Body of pancreas (tissue), 4 donors: ENCODE measurements around the gene MAP3K6. TPM values are rescaled to one million over a fixed set of nuclear protein-coding genes. Genes with fewer than 3 reads are reported as not detected.

Experiments
- ATAC-seq: fragments of 150-250 bp; one replicate; pipeline ENCODE4 v1.9.1; 2016
- DNase-seq, 4 donors: peaks; one replicate each; pipeline ENCODE4 v3.0.0-alpha.2; 2019
- H3K27ac ChIP-seq, 4 donors: fragments of 200-600 bp; sonication (generic); 1 replicate in 3 of 4; 2 replicates in 1 of 4; pipeline versions ENCODE4 v1.5.1 to v1.6.1; 2016 to 2019; ENCODE audit warnings: mild to moderate bottlenecking in 1 of 4, mixed read lengths in 1 of 4, moderate library complexity in 1 of 4
- H3K27me3 ChIP-seq, 2 donors: fragments of 200-600 bp; sonication (generic); one replicate each; pipeline ENCODE4 v1.6.0; 2016; ENCODE audit warnings: mild to moderate bottlenecking in 1 of 2
- H3K36me3 ChIP-seq, 2 donors: fragments of 200-600 bp; sonication (generic); replicated peaks in 1 of 2; 2 replicates each; pipeline ENCODE4 v1.5.1; 2016; ENCODE audit warnings: low read depth in 2 of 2; ENCODE audit not compliant: insufficient read depth in 1 of 2
- H3K4me1 ChIP-seq: fragments of 200-600 bp; sonication (generic); one replicate; pipeline ENCODE4 v1.6.0; 2016
- H3K4me3 ChIP-seq, 2 donors: fragments of 200-600 bp; sonication (generic); 1 replicate in 1 of 2; 2 replicates in 1 of 2; pipeline ENCODE4 v1.5.1; 2016 to 2019
- H3K9me3 ChIP-seq, 3 donors: fragments of 200-600 bp; sonication (generic); 1 replicate in 2 of 3; 2 replicates in 1 of 3; pipeline ENCODE4 v1.5.1; 2016
- POLR2A ChIP-seq, 3 donors: fragments of 450-650 bp; IDR thresholded peaks; one replicate each; pipeline ENCODE4 v1.6.1; 2016; ENCODE audit warnings: antibody characterized with exemption in 3 of 3, mild to moderate bottlenecking in 2 of 3
- WGBS, 2 donors: methylation state at CpG; one replicate each; pipeline ENCODE4 v1.1.5; 2017; 5-methylcytosine and 5-hydroxymethylcytosine counted together
- intact Hi-C: fragments of 100-400 bp; cut with DNase I; formaldehyde crosslinking; loops from one replicate; pipeline ENCODE4 v1.15.1; 2023
- total RNA-seq, 2 donors: library from RNA; depleted of rRNA; stranded (reverse); fragments of >200 nt; gene quantifications; one replicate each; pipeline ENCODE4 v1.1.0, GENCODE V29; 2016
- TF ChIP-seq, protein P1 (sequence below), 7 experiments: fragments of 450-650 bp in 4 of 7; fragments of 200-600 bp in 3 of 7; sonication (generic) in 3 of 7; IDR thresholded peaks; one replicate each; pipeline ENCODE4 v1.5.1; 2016 to 2019; ENCODE audit warnings: antibody characterized with exemption in 7 of 7

MAP3K6 gene
- total RNA-seq, 2 donors from 2014 or later: 28.8 to 31.3 TPM

DNA sequence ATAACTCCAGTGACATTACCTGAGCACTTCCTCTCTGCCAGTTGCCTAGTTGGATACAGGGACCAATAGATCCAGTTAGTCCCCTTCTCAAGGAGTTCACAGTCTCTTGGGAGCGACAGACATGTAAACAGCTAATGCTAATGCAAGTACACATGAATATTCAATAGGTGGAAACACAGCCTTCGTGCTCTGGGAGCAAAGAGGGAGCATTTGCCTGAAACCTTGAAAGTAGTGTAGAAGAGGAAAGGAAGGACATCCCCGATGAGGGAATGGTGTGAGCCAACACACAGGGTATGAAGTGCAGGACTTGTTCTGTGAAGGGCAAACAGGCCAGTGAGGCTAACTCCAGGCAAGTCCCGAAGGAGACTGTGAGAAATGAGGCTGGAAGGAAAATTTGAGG is 48.6 kb downstream of the MAP3K6 start:
- ATAC-seq (no peak), DNase-seq (no peak)

DNA sequence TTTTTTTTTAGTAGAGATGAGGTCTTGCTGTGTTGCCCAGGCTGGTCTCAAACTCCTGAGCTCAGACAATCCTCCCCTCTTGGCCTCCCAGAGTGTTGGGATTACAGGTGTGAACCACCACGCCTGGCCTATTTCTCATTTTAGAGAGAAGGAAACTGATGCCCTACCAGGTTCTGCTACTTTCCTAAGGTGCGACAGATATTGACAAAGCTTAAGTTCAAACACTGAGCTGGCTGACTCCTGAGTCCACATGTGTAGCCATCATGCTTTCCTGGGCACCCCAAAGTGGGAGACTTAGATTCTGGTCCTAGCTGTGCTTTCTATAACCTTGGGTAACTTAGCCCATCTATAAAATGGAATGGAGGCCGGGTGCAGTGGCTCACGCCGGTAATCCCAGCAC is 49.9 kb downstream of the MAP3K6 start:
- intact Hi-C loops: no loop called here
- no peaks in the 10 kb centered on the region for H3K27me3 ChIP-seq
- ATAC-seq (no peak), DNase-seq (no peak)
- no peak overlapping the region for H3K4me3 ChIP-seq
- peaks cover 5% of the 10 kb centered on the region for H3K4me1 ChIP-seq
- 40 to 54% methylated on average over 4 to 5 of the region's 5 CpGs for WGBS, 2 donors
- H3K27ac ChIP-seq: no peak overlapping the region
- no peaks in the 10 kb centered on the region for H3K9me3 ChIP-seq
- H3K36me3 ChIP-seq: no peaks in the 10 kb centered on the region
- no peak for TF ChIP-seq POLR2A (IDR thresholded peaks at IDR 0.05)
- TF ChIP-seq, protein P1, sequence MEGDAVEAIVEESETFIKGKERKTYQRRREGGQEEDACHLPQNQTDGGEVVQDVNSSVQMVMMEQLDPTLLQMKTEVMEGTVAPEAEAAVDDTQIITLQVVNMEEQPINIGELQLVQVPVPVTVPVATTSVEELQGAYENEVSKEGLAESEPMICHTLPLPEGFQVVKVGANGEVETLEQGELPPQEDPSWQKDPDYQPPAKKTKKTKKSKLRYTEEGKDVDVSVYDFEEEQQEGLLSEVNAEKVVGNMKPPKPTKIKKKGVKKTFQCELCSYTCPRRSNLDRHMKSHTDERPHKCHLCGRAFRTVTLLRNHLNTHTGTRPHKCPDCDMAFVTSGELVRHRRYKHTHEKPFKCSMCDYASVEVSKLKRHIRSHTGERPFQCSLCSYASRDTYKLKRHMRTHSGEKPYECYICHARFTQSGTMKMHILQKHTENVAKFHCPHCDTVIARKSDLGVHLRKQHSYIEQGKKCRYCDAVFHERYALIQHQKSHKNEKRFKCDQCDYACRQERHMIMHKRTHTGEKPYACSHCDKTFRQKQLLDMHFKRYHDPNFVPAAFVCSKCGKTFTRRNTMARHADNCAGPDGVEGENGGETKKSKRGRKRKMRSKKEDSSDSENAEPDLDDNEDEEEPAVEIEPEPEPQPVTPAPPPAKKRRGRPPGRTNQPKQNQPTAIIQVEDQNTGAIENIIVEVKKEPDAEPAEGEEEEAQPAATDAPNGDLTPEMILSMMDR (IDR thresholded peaks at IDR 0.05): no peak

More for the DNA sequence above, 48.6 kb downstream of the MAP3K6 start:
- no peak overlapping the region for H3K4me3 ChIP-seq
- no peaks in the 10 kb centered on the region for H3K27me3 ChIP-seq
- H3K36me3 ChIP-seq: no peaks in the 10 kb centered on the region
- H3K4me1 ChIP-seq: peaks cover 10% of the 10 kb centered on the region
- TF ChIP-seq, protein P1 (IDR thresholded peaks at IDR 0.05): no peak
- TF ChIP-seq POLR2A (IDR thresholded peaks at IDR 0.05): no peak
- intact Hi-C loops: no loop called here
- no peak overlapping the region for H3K27ac ChIP-seq
- WGBS, 2 donors: 14 to 17% methylated on average over 4 of the region's 4 CpGs
- no peaks in the 10 kb centered on the region for H3K9me3 ChIP-seq

DNA sequence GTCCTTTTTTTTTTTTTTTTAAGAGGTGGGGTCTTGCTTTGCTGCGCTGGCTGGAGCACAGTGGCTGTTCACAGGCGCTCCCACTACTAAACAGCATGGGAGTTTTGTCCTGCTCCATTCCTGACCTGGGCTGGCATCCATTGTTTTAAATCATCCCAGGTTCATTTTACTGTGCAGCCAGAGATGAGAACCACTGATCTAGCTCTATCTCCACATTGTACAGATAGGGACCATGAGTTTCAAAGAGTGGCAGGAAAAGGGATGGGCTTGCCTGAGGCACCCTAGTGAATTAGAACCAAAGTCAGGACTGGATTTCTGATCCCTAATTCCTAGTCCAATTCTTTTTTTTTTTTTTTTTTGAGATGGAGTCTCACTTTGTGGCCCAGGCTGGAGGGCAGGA is 52.0 kb downstream of the MAP3K6 start:
- intact Hi-C loops: no loop called here
- Histone ChIP-seq H3K27ac (no peak overlapping the region), H3K9me3 (no peaks in the 10 kb centered on the region), H3K27me3 (no peaks in the 10 kb centered on the region), H3K36me3 (no peaks in the 10 kb centered on the region), H3K4me3 (no peak overlapping the region), H3K4me1 (no peaks in the 10 kb centered on the region)
- no peak for TF ChIP-seq POLR2A (IDR thresholded peaks at IDR 0.05)
- TF ChIP-seq, protein P1 (IDR thresholded peaks at IDR 0.05): no peak
- 72 to 91% methylated on average over 2 of the region's 2 CpGs for WGBS, 2 donors
- ATAC-seq (no peak), DNase-seq (no peak)

DNA sequence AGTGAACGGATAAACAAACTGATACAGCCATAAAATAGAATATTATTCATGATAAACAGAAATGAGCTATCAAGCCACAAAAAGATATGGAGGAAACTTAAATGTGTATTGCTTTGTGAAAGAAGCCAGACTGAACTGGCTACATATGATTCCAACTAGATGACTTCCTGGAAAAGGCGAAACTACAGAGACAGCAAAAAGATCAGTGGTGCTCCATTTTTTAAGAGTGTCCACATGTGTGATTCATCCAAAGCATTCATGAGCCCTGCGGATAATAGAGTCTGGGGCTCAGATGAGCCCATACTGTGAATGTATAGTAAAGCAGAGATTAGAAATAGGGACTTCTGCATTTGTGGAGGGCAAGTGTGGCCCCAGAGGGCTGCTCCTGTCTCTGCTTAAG is 52.6 kb downstream of the MAP3K6 start:
- Histone ChIP-seq H3K36me3 (no peaks in the 10 kb centered on the region), H3K27me3 (no peaks in the 10 kb centered on the region), H3K9me3 (no peaks in the 10 kb centered on the region), H3K27ac (no peak overlapping the region), H3K4me1 (no peaks in the 10 kb centered on the region), H3K4me3 (no peak overlapping the region)
- intact Hi-C loops: no loop called here
- ATAC-seq: no peak
- TF ChIP-seq, protein P1 (IDR thresholded peaks at IDR 0.05): no peak
- TF ChIP-seq POLR2A (IDR thresholded peaks at IDR 0.05): no peak
- no peak for DNase-seq
- 69 to 72% methylated on average over 3 of the region's 3 CpGs for WGBS, 2 donors

DNA sequence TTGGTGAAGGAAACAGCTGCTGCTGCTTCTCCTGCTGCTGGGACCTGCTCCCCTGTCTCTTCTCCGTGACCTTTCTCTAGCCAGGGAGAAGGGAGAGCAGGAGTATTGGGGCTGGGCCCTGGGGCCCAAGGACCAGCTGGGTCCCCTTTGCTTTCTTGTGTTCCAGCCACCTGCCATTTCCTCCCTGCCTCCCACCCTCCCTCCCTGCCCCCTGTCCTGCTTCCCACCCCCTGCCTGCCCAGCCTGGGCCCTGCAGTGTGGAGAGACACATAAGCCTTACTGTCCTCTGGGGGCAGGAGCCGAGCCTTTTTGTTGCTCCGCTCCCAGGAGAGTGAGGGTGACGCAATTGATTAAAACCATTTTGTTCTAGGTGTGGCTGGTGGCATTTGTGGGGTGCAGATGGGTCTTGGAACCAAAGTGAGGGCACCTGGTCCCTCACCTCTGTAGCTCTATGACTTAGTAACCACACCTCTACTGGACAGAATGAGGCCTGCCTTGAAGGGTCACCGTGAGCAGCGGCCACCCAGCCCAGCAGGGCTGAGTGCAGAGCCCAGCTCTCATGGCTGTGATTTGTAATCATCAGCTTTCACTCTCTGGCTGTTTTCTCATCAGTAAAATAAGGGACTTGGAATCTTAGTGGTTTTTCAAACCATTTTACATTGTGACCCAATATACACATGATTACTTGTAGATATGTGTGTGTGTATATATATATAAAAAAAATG is 58.7 kb downstream of the MAP3K6 start:
- H3K27me3 ChIP-seq: no peaks in the 10 kb centered on the region
- DNase-seq (no peak), ATAC-seq (no peak)
- 88 to 89% methylated on average over 6 of the region's 6 CpGs for WGBS, 2 donors
- peaks cover 0 to 7% of the 10 kb centered on the region in 2 donors for H3K36me3 ChIP-seq
- TF ChIP-seq, protein P1 (IDR thresholded peaks at IDR 0.05): no peak
- TF ChIP-seq POLR2A (IDR thresholded peaks at IDR 0.05): no peak
- H3K4me3 ChIP-seq: no peak overlapping the region
- intact Hi-C loops: no loop called here
- H3K9me3 ChIP-seq: no peaks in the 10 kb centered on the region
- no peak overlapping the region for H3K27ac ChIP-seq
- no peaks in the 10 kb centered on the region for H3K4me1 ChIP-seq
